Retinal pigment epithelial cell (primary cell): Measurements from ENCODE around the gene HAPSTR1.

Source experiments
- DNase-seq: peaks from one replicate; pipeline ENCODE4 v3.0.0-alpha.2; 2010; ENCODE audit warnings: low read depth
- H3K4me3 ChIP-seq: 2 replicates; pipeline ENCODE4 v1.5.1; 2011; ENCODE audit warnings: mild to moderate bottlenecking, low read length, control low read depth, moderate library complexity
- TF ChIP-seq, protein P1 (sequence below): conservative IDR thresholded peaks from 2 replicates; pipeline ENCODE4 v1.5.1; 2011; ENCODE audit warnings: low read depth, low read length, control low read depth, inconsistent platforms

HAPSTR1 gene

DNA sequence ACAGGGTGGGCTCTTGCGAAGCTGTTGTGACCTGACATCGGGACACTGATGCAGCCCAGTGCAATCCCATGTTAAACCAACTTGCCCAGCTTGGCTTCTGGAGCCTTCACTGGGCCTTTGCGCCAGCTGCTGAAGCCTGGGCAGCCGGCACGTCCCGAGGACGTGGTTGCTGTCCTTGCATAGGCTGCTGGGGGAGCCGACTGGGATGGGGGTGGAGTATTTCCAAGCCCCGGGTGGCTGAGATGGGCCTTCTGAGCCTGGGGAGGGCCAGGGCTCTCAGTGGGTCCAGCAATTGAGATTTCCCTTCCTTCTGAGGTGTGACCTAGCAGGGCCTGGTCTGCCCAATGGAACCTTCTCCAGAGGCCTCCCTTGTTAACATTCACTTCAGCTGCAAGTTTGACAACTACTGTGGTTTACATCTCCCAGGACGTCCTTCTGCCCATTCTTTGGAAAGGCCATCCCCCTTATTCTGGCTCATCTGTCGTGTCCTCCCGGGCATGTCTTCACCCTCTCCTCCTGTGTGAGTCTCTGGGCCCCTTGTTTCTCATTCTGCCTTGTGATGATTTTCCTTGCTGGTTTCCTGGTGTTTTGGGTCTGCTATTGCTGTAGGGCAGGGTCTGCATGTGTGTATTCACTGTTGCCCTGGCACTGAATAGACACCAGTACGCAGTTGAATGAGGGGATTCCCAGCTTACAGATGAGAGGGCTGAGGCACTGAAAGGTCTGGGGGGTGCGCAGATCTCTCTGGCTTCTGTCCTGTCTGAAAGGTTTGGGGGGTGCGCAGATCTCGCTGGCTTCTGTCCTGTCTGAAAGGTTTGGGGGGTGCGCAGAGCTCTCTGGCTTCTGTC lies 34.4 kb downstream of the HAPSTR1 start:
- TF ChIP-seq, protein P1, sequence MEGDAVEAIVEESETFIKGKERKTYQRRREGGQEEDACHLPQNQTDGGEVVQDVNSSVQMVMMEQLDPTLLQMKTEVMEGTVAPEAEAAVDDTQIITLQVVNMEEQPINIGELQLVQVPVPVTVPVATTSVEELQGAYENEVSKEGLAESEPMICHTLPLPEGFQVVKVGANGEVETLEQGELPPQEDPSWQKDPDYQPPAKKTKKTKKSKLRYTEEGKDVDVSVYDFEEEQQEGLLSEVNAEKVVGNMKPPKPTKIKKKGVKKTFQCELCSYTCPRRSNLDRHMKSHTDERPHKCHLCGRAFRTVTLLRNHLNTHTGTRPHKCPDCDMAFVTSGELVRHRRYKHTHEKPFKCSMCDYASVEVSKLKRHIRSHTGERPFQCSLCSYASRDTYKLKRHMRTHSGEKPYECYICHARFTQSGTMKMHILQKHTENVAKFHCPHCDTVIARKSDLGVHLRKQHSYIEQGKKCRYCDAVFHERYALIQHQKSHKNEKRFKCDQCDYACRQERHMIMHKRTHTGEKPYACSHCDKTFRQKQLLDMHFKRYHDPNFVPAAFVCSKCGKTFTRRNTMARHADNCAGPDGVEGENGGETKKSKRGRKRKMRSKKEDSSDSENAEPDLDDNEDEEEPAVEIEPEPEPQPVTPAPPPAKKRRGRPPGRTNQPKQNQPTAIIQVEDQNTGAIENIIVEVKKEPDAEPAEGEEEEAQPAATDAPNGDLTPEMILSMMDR: no peak
- no peak for DNase-seq
- H3K4me3 ChIP-seq: no peak overlapping the region

DNA sequence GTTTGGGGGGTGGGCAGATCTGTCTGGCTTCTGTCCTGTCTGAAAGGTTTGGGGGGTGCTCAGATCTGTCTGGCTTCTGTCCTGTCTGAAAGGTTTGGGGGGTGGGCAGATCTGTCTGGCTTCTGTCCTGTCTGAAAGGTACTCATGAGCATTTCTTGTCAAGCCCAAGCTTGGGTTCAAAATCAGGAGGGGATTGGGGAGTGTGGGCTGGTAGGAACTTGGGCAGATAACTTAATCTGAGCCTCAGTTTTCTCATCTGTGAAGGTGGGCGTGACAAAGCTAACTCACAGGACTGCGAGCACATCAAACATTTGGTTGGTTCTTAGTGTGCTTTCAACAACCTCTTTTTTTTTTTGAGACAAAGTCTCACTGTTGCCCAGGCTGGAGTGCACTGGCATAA lies 35.2 kb downstream of the HAPSTR1 start:
- TF ChIP-seq, protein P1: no peak
- DNase-seq: no peak

DNA sequence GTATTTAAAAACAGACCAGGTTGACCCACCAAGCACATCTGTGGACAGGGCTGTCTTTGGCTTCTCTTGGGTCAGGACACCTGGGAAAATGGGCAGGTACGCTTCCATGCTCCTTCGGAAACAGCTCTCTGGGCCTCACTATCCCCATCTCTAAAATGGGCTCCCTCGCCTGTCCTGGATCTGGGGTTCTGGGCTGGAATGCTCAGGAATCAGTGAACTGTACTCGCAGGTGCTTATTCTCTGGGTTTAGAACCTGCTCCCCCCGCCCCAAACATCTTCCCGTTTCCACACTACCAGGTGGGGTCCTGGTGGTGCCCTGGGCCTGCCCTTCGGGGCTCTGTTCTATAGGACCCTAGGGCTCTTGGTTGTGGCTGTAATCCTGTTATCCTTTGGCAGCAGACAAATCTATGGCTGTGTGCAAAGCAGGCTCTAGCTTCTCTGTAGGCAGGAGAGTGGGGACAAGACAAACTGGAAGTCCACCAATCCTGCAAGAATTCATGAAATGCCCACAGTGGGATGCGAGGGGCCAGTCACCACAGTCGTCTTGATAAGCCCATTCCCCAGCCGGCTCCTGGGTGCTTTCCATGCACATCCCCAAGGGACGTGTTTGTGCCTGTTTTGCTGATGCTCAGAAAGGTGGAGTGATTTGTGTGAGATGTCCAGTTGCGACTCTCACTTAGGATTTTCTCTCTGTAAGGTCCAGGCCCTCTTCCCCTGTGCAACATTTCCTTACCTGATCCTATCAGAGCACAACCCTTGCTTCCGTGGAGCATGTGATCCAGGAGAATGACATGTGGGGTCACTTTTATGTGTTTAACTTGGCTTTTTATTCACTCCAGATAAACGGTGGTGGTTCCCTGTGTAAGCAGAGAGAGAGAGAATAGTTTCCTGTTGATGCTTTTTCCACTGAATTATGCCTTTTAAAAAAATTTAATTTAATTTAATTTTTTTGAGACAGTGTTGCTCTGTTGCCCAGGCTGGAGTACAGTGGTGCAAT lies 37.2 kb downstream of the HAPSTR1 start:
- H3K4me3 ChIP-seq: no peak overlapping the region
- TF ChIP-seq, protein P1: no peak
- DNase-seq: no peak

More for the DNA sequence above, 35.2 kb downstream of the HAPSTR1 start:
- no peak overlapping the region for H3K4me3 ChIP-seq

DNA sequence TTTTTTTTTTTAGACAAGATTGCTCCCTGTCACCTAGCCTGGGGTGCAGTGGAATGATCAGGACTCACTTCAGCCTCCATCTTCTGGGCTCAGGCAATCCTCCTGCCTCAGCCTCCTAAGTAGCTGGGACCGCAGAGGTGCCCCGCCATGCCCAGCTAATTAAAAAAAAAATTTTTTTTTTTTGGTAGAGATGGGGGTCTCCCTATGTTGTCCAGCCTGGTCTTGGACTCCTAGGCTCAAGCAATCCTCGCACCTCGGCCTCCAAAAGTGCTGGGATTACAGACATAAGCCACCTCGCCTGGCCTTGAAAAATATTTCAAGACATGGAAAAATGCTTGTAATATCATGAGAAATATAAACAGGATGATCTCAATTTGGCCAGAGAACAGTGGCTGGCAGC lies 42.9 kb downstream of the HAPSTR1 start:
- TF ChIP-seq, protein P1: no peak
- no peak overlapping the region for H3K4me3 ChIP-seq
- no peak for DNase-seq

DNA sequence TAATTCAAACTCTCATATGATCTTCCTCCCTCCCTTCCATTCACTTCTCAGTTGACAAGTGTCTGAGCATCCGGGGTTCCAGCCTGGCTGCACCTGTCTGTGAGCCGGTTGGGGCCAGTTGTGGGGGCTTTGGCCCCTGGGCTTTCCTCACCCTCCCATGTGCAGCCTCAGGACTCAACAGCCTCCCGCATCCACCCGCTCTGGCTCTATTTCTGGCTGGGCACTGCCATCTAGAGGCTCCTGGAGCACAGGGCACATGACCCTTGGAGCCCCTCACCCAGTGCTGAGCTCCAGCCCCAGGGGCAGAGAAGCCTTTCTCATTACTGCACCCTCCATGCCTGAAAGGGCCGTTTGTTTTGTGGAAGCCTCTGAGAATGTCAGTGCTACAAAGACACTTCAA lies 43.3 kb downstream of the HAPSTR1 start:
- DNase-seq: no peak
- no peak overlapping the region for H3K4me3 ChIP-seq
- TF ChIP-seq, protein P1: peak; percentile 83

DNA sequence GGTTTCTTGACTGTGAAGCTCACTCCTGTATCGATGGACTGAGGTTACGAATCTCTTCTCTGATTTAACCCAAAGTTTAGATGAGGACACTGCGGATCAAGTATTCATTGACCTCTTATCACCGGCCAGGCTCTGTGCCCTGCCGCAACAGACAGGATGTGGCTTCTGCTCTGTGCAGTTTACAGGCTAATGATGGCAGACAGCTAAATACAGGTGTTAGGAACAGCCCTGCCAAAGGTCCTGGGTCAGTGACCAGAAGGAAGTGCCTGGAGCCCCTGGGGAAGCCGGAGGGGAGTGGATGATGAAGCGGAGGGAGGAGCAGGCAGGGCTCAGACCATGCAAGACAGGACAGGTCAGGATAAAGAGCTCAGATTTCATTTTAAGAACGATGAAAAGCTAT lies 44.4 kb downstream of the HAPSTR1 start:
- no peak for DNase-seq
- TF ChIP-seq, protein P1: no peak
- no peak overlapping the region for H3K4me3 ChIP-seq
